Adrenal gland (tissue), 5 donors: Measurements from ENCODE around the gene TSPO.

ENCODE experiments used
- CTCF ChIP-seq, 6 experiments: fragments of 450-650 bp in 4 of 6; fragments of 200-600 bp in 2 of 6; sonication (generic) in 1 of 6; IDR thresholded peaks; 1 replicate in 5 of 6; 2 replicates in 1 of 6; pipeline versions ENCODE4 v1.5.1 to v1.8.0; 2016 to 2021; ENCODE audit warnings: antibody characterized with exemption in 6 of 6, mild to moderate bottlenecking in 2 of 6, moderate library complexity in 1 of 6
- POLR2A ChIP-seq, 2 donors: fragments of 450-650 bp; IDR thresholded peaks; one replicate each; pipeline ENCODE4 v1.6.1; 2017; ENCODE audit warnings: antibody characterized with exemption in 2 of 2, mild to moderate bottlenecking in 2 of 2, moderate library complexity in 1 of 2
- donor health status: DM: no; HTN: no; CAD: no.

- TF ChIP-seq CTCF (IDR thresholded peaks at IDR 0.05) (no peak), POLR2A (IDR thresholded peaks at IDR 0.05) (no peak)
These were observed 46.8 kb downstream of the TSPO start for GRCh38 chr22:43198126-43198525.
